Suppressor macrophage (primary cell): ENCODE data around the gene SUSD3.
"Not testable (repeated sequence)": the region's sequence is repeated elsewhere in the genome, so short reads cannot be mapped to it uniquely, and the experiment has no call there.

ENCODE experiments used
- DNase-seq, 4 experiments: peaks; one replicate each; pipeline ENCODE4 v3.0.0-alpha.2; 2020 to 2022
- total RNA-seq, 17 experiments: gene quantifications; one replicate each; lab custom pipeline; 2026; ENCODE audit warnings: mixed read lengths in 6 of 17, inconsistent platforms in 3 of 17; lab: John Stamatoyannopoulos, UW

The SUSD3 gene
- 0.30 to 6.8 (median 2.7) reads per million in 17 experiments for total RNA-seq

DNA sequence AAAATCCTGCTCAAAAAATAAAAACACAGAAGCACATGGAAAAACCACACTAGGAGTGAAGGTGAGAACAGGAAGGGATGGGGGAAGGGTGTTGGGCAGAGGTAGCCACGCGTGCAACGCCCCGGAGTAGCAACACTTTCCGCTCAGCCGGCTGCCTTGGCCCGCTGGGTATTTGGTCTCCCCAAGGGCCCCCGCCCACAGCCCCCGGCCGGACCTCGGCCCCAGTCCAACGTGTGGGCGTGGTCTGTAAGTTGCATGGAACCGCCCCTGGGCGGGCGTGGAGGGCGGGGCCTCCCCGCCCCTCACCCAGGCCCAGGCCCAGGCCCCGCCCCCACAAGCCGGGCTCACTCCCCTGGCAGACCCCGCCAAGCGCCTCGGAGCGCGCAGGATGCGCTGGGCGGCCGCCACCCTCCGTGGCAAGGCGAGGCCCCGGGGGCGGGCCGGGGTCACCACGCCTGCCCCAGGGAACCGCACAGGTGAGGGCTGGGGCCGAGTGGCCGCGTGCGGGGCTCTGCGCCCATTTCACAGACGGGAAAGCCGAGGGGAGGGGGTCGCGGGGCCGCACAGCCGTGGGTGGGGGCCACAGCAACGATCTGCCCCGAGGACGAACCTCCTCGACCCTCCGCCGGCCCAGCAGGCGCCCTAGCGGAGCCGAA is at the start of gene SUSD3:
TSS of gene SUSD3 (plus strand) at position 347 of the 656 bp plus-strand sequence. CDS start at position 389, 42 bp downstream.
- DNase-seq, result peak in 3 of 4 experiments; percentile 51 to 79 (median 77)

DNA sequence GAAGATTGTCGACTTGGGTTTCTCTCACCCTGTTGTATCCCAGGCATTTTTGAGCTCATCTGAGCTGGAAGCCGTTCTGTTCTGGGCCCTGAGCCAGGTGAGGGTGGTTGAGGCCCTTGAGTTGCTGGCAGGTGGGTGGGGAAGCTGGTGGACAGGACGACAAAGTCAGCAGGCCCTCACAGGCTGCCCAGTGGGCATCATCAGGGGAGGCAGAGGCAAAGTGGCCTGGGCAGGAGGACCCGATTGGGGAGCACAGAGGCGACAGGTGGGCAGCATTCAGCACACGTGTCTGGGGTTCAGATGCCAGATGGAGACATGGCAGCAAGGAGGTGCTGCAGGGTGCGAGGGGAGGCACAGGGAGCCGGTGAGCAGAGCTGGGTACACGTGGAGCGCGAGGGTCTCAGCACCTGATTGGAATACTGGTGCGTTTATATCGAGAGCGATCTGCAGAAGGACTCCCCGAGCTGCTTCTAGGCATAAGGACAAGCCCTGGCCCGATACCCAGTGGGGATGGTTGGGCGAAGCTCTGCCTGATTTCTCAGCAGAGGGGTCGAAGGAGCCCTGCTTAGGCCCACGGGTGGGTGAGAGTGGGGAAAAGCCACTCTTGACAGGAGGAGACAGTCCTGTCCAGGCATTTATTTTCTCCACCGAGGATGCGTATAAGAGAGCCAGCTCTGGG is 49.0 kb upstream of the SUSD3 start:
- no peak for DNase-seq

DNA sequence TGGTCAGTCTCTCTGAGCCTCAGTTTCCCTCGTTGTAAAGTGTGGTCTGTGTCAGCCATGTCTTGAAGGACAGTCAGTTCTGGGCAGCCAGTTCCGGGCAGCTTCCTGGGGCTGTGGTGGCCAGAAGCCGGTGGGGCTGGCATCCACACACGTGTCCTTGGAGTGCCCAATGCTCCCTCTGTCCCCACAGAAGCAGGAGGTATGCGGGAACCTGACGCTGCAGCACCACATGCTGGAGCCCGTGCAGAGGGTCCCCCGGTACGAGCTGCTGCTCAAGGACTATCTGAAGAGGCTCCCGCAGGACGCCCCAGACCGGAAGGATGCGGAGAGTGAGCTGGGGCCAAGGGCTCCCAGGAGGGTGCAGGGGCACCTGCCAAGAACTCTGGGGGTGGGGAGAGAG is 48.4 kb upstream of the SUSD3 start:
- no peak for DNase-seq

DNA sequence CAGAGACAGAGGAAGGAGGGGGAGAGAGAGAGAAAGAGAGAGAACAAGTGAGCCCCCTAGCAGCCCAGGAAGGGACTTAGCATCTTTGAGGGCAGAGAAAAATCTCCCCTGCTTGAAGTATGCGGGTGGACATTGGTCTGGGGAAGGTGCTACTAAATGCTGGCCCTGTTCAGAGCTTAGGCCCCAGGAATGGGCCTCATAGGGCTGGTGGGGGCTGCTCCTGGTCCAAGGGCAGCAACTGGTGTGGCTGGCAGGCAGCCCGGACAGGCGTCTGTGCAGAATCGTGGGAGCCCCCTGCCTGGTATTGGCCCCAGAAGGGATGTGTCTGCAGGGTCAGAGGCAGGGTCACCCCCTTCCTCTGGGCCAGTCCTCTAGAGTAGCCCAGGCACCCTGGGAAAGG is 47.8 kb upstream of the SUSD3 start:
- no peak for DNase-seq

DNA sequence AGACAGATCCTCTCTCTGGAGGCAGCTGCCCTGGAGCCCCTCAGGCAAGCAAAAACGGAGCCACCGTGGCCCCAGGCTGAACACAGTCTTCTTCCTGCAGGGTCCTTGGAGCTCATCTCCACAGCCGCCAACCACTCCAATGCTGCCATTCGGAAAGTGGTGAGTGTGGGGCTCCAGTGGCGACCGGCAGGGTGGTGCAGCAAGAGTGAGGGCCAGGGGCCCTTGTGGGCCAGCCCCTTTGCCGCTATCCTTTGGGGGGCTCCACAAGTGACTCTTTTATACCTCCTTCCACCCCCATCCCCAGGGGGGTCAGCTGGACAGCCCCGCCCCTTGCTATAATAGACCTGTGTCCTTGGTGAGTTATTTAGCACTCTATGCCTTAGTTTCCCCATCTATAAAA is 47.4 kb upstream of the SUSD3 start:
- no peak for DNase-seq

DNA sequence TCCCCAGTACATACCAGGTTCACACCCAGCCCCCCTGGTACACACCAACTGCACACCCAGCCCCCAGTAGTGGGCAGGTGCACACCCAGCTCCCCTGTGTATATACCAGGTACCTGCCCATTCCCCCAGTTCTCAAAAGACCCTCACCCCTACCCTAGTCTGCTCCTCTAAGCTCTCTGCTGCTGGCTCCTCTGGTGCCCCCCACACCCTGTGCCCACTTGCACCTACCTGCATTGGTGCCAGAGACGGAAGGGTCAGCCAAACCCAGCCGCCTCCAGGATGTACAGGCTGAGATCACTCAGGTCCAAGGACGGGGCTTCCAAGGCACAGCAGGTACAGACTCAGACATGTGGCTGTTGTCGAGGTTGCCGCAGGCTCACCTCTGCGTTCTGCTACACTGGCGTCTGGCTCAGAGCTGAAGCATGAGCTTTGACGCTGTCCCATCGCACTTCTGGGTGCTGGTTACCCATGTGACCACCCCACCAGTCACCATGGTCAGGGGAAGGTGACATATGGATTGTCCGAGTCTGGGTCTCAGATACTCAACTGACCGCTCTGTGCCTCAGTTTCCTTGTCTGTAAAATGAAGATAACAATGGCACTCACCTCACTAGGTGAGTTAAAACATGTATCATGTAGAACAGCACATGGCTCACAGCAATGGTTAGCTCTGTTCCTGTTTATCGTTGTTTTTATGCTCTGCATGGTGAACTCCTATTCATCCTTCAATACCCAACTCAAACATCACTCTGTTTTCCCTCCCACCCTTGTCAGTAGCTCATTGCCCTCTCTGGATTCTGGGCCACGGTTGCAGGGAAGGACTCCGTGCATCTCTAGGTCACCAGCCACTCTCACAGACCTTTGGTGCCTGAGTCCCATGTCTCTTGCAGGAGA is 45.3 kb upstream of the SUSD3 start:
- no peak for DNase-seq

DNA sequence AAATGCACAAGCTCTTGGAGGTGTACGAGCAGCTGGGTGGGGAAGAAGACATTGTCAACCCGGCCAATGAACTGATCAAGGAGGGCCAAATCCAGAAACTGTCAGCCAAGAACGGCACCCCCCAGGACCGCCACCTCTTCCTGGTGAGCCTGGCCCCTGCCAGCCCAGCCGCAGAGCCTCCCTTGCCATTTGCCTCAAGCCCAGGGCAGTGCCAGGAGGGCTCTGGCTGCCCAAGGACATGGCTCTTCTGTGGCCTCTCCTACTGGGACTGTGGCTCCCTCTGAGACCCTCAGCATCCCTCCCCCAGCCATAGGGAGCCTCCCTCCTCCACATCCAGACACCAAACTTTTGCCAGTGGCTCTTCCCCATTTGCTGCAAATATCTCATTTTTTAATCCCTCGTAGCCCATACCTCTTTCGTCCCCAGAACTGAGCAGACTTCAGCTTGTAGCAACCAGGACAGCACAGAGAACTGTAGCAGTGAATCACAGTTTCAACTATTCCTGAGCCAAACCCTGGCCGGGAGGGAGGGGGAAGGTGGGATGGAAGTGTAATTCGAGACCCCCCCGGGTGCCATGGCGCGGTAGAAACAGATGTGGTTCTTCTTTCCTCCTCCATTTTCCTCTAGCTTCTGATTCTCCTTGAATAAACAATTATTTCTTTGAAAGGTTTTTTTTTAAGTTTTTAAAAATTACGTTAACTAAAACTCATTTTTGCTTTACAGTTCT is 44.5 kb upstream of the SUSD3 start:
- DNase-seq, result no peak

DNA sequence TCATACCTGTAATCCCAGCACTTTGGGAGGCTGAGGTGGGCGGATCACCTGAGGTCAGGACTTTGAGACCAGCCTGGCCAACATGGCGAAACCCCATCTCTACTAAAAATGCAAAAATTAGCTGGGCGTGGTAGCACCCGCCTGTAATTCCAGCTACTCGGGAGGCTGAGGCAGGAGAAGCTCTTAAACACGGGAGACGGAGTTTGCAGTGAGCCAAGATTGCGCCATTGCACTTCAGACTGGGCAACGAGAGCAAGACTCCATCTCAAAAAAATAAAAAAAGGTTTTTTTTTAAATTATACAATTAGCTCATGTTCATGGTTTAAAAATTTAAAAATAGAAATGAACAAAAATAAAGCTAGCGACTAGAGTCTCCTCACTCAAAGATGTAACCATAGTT is 43.3 kb upstream of the SUSD3 start:
- DNase-seq, result not testable (repeated sequence)

DNA sequence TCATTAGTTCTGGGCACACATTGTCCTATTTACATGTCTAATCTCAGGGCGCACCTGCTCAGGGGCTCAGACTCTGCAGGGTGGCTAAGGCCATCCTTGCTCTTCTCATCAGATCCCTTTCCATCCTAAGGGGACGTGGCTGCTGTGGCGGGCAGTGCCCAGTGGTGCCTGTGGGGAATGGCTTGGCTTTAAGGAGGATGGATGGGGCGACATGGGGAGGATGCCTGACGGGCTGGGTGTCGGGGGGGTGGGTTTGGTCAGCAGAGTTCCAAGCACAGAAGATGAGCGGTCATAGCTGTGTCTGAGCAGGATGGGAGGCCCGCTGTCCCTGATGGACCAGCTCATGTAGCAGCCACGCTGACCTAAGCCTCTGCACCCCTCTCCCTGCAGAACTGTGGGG is 40.9 kb upstream of the SUSD3 start:
- no peak for DNase-seq

DNA sequence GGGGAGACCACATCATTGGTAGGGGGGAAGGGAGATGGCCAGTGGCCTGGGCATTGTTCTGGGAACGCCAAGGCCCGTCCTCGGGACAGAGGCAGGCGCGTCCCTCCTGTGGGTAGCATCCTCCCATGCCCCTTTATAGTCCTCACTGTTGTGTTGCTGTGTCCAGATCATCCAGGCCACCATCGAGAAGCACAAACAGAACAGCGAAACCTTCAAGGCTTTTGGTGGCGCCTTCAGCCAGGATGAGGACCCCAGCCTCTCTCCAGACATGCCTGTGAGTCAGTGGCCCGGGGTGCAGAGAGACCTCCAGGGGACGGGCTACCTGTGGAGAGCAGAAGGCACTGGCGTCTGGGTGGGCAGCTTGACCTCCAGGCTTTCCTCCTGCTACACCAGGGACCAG is 38.4 kb upstream of the SUSD3 start:
- no peak for DNase-seq

DNA sequence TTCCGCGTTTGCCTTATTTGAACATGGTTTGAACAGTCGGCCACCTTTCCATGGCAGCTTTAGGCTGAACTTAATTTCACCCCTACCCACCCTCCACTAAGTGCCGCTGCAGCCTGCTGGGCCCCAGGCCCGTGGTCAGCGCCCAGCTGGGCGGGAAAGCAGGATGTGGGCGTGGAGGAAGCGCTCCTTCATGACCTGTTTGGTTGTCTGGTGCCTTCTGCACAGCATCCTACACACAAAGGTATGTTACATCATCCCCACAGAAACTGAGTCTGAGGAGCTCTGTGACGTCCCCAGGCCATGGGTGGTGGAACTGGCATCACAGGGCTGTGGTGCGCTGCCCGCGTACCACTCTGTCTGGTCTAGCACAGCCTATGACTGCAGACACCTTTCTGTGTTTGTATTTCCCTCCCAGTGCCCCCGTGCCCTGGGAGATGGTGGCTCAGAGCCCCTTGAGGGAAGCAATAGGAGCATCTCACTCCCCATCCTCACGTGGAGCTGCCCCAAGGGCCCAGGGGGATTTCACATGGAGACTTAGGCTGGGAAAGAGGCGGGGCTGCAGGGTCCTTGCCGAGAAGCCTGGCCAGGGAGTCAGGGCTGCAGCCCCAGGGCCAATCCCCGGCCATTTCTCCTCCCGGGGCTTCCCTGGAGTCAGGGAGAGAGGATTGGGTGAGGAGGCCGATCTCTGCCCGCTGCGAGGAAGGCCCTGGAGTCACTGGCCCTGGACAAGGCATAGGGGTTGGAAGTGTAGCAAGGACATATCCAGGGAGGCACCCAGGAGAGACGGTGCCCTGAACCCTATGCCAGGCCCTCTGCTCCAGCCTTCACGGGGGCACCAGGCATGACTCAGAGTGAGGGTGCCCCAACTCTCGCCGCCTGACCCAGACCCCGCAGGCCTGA is 37.5 kb upstream of the SUSD3 start:
- peak in 2 of 4 experiments; percentile 31 to 49 for DNase-seq

DNA sequence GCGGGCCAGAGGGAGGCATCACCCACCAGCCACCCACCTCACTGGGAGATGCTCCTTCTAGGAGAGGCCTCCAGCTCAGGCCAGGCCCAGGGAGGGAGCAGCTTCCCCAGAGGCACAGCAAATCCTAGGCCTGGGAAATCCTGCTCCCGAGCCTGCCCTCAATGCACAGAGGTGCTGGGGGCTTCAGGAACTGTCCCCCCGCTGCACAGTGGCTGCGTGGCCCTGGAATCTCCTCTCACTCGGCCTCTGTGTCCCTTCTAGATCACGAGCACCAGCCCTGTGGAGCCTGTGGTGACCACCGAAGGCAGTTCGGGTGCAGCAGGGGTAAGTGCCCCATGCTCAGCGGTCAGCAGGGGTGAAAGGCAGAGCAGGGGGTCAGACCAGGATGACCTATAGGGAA is 36.4 kb upstream of the SUSD3 start:
- no peak for DNase-seq

DNA sequence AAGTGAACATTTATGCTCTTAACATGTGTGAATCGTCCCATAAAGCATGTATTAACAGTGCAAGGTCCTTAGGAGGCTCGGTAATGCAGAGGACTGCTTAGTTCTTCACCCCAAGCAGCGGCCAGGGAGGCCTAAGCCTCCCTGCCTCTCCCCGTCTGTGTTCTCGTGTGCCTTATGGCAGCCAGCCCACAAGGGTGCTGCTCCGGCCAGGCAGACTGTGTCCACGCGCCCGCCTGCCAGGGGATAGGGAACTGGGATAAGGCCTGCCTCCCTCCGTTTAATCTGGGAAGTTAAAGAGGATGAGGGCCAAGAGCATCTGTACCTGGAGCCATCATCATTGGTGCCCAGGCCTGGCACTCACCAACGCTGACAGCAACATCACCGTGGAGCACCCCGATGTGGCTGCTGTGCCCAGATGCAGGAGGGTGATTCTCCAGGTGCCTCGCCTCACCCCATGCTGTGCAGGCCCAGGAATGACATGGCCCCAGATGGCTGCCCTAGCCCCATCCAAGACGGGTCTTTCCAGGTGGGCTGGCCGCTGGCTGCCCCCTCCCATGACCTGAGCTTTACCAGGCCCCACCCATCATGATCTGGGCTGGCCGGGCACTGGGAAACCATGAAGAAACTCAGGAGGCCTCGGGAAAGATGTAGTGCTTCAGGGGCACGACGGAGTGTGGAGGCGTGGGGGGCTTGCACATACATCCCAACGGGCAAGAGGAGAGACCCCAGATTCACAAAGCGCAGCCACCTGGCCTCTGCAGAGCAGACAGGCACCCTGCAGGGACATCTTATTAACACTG is 35.6 kb upstream of the SUSD3 start:
- DNase-seq, result no peak

DNA sequence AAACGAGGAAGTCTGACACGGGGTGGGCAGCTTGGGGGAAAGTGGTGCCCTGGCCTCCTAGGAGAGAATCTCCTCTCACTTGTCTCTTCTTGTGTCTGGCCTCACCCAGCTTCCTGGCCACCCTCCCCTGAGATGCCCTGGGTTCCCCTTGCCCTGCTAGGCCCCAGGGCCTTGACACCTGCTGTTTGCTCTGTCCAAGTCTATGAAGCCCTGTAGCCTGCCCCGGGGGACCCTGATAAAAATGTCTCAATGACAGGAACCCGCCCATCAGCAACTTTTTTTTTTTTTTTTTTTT is 35.0 kb upstream of the SUSD3 start:
- no peak for DNase-seq

DNA sequence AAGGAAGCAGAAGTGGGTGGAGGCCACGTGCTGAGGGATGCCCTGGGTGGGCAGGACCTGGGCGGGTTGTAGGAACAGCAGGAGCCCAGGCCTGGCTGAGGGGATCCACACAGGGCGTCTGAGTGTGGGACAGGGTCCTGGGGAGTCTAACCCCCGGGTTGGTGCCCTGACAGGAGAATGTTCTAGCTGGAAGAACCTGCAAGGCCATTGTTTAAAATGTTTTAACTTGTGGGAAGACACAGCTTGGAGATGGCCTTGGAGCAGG is 33.9 kb upstream of the SUSD3 start:
- no peak for DNase-seq

DNA sequence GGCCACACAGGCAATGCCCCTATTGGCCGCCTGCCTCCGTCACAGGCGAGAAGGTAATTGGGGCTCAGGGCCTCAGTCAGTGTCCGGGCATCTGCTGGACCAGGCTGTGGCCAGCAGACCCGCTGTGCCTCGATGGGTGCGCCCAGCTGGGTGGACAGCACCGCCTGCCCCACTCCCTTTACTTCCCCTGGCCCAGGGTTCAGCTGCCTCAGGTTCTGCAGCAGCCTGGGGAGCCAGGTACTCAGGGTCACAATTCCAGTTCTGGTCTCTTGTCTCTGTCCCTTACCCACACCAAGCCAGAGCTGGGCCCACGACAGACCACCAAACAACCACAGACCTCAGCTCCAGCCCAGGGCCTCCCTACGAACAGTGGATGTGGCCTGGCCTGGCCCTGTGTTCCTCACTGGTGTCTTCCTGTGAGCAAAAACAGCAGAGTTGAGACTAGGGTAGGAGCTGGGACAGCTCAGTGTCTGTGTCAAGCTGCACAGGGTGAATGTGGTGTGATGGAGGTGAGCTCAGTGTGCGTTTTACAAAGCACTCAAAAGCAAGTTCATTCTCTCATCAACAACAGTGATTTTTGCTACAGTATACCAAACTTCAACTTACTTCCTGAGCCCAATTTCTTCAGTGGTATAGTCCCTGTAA is 33.4 kb upstream of the SUSD3 start:
- no peak for DNase-seq

DNA sequence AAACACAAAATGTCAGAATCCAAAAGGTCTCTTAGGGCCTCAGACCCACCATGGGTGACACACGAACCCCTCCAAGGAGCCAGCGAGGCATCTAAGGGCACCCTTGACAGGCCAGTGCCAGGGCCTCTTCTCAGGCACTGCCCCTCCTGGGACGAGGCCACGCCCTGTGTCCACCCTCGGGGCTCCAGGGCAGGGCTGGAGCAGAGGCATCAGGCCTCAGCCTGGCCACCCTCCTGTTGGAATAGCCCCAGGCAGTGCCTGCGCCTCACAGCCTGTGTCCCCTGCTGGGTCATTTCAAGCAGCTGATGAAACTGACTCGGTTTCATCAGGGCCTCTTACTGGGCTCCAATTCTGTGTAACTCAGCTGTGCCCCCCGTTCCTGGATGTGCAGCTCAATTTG is 32.8 kb upstream of the SUSD3 start:
- DNase-seq, result no peak

DNA sequence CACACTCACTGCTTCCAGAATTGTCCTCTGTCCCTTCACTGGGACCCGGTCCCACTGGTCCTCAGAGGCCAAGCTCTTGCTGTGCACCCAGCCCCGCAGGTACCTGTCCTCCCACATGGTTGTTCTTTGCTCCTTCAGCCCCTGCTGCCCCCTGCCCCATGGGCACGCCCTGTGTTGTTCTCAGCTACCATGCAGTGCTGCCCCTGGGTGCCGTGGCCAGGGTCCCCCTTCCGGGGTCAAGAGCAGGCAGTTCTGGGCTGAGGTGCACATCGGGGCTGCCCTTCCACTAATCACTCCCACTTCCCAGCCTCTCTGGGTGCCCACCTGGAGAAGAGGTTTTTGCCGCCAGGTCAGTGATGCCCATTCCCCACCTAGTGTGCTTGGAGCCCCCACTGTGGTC is 31.9 kb upstream of the SUSD3 start:
- no peak for DNase-seq

DNA sequence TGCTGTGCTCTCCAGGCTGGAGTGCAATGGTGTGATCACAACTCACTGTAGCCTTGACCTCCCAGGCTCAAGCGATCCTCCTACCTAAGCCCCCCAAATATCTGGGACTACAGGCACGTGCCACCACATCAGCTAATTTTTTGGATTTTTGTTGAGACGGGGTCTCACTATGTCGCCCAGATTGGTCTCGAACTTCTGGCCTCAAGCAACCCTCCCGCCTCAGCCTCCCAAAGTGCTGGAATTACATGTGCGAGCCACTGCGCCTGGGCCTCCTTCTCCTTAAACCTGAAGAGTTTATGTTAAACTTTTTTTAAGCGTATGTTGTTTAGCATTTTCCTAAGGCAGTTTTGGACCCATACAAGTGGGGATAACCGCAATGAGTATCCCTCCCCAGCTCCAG is 30.8 kb upstream of the SUSD3 start:
- no peak for DNase-seq

DNA sequence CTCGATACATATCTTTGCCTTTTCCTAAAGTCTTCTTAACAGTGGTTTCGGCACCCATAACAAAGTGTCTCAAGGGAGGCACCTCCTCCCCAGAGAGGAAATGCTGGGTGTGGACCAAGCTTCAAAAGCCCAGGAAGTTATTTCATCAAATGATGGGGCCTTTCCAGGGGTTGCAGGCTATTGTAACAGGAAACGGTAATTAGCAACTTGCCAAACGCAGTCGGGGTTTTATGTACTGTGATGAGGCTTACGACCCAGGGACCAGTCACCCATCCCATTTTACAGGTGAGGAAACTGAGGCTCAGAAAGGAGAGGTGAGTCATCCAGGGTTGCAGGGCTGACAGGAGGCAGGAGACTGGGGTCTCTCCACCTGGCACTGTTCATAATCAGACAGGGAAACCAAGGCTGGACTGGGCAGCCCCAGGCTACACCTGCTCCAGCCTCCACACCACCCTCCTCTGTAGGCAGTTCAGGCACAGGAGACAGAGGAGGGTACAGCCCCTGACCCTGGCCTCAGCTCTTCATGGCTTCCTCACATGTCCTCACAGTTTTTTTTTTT is 30.0 kb upstream of the SUSD3 start:
- DNase-seq, result peak; percentile 23 to 57 (median 44)
